GM21529 (cell line): ENCODE data around the gene GALNT6.

Source experiments
- ATAC-seq: cut with Tn5 transposase; IDR thresholded peaks from one replicate; pipeline ENCODE4 v1.9.1; 2021; ENCODE audit not compliant: unreplicated experiment

GALNT6 gene

GRCh38 chr12:51381226-51382079 lies 9.8 kb downstream of the GALNT6 start:
- ATAC-seq = no peak

- no peak for ATAC-seq
These were observed 11.6 kb downstream of the GALNT6 start for GRCh38 chr12:51379571-51379970.

GRCh38 chr12:51378749-51379148 lies 12.5 kb downstream of the GALNT6 start:
- no peak for ATAC-seq

GRCh38 chr12:51377099-51377984 lies 13.9 kb downstream of the GALNT6 start:
- no peak for ATAC-seq

- no peak for ATAC-seq
These were observed 16.4 kb downstream of the GALNT6 start for GRCh38 chr12:51374856-51375255.

GRCh38 chr12:51374361-51374760 lies 16.8 kb downstream of the GALNT6 start:
- ATAC-seq = no peak

GRCh38 chr12:51373187-51373586 lies 18.0 kb downstream of the GALNT6 start:
- ATAC-seq = no peak

- no peak for ATAC-seq
These were observed 19.2 kb downstream of the GALNT6 start for GRCh38 chr12:51372021-51372420.

- ATAC-seq = no peak
These were observed 19.8 kb downstream of the GALNT6 start for GRCh38 chr12:51371295-51371953.

GRCh38 chr12:51370667-51371066 lies 20.5 kb downstream of the GALNT6 start:
- no peak for ATAC-seq

- no peak for ATAC-seq
These were observed 21.6 kb downstream of the GALNT6 start for GRCh38 chr12:51369581-51369980.

- peak; percentile 98 for ATAC-seq
These were observed 22.3 kb downstream of the GALNT6 start for GRCh38 chr12:51368640-51369517.

- ATAC-seq = no peak
These were observed 25.9 kb downstream of the GALNT6 start for GRCh38 chr12:51365276-51365675.

- no peak for ATAC-seq
These were observed 27.2 kb downstream of the GALNT6 start for GRCh38 chr12:51364001-51364400.

- no peak for ATAC-seq
These were observed 28.4 kb downstream of the GALNT6 start for GRCh38 chr12:51362747-51363342.

- no peak for ATAC-seq
These were observed 28.9 kb downstream of the GALNT6 start for GRCh38 chr12:51362307-51362706.

GRCh38 chr12:51361161-51362016 lies 29.8 kb downstream of the GALNT6 start:
- ATAC-seq = no peak

- ATAC-seq = no peak
These were observed 30.9 kb downstream of the GALNT6 start for GRCh38 chr12:51360315-51360714.

- no peak for ATAC-seq
These were observed 31.4 kb downstream of the GALNT6 start for GRCh38 chr12:51359851-51360250.
